Ovary (tissue), 9 donors: Measurements from ENCODE around the gene PP2D1. TPM values are rescaled to one million over a fixed set of nuclear protein-coding genes. Genes with fewer than 3 reads are reported as not detected.

Experiments used
- DNase-seq, 5 donors: peaks; one replicate each; pipeline ENCODE4 v3.0.0-alpha.2; 2019 to 2020
- H3K27ac ChIP-seq, 2 donors: fragments of 200-600 bp; one replicate each; pipeline versions ENCODE4 v1.5.1 to v1.8.0; 2019 to 2022
- H3K27me3 ChIP-seq: fragments of 200-600 bp; one replicate; pipeline ENCODE4 v1.8.0; 2022
- H3K36me3 ChIP-seq: fragments of 200-600 bp; sonication (generic); one replicate; pipeline ENCODE4 v1.5.1; 2019
- H3K4me1 ChIP-seq: one replicate; pipeline ENCODE4 v1.8.1; 2013; ENCODE audit warnings: mild to moderate bottlenecking, moderate library complexity; ENCODE audit not compliant: insufficient read depth
- H3K4me3 ChIP-seq: fragments of 200-600 bp; sonication (generic); one replicate; pipeline ENCODE4 v1.5.1; 2017
- H3K9me3 ChIP-seq, 2 donors: fragments of 200-600 bp in 1 of 2; sonication (generic) in 1 of 2; one replicate each; pipeline versions ENCODE4 v1.5.1 to v1.8.1; 2013 to 2019; ENCODE audit warnings: mild to moderate bottlenecking in 1 of 2, moderate library complexity in 1 of 2
- EP300 ChIP-seq: sonication (generic); formaldehyde crosslinking; IDR thresholded peaks from one replicate; pipeline ENCODE4 v1.6.1; 2017; ENCODE audit warnings: antibody characterized with exemption
- POLR2A ChIP-seq: fragments of 450-650 bp; IDR thresholded peaks from one replicate; pipeline ENCODE4 v1.6.1; 2017; ENCODE audit warnings: antibody characterized with exemption, mild to moderate bottlenecking, moderate library complexity
- WGBS, 3 donors: extraction: QIAGEN DNeasy Blood & Tissue Kit in 1 of 3; methylation state at CpG; one replicate each; pipeline versions ENCODE4 v1.1.5 to v1.1.7; 2013 to 2017; 5-methylcytosine and 5-hydroxymethylcytosine counted together
- intact Hi-C, 4 donors: fragments of 100-400 bp; cut with DNase I; formaldehyde crosslinking; loops; one replicate each; pipeline versions ENCODE4 v1.11.0 to v1.15.1; 2022 to 2023
- polyA plus RNA-seq, 2 donors: library from polyadenylated mRNA; stranded (reverse); fragments of 200-250 nt in 1 of 2; fragments of 350-450 nt in 1 of 2; fragmentation: Illumina TruSeq in 1 of 2; extraction: RNeasy Lipid Tissue Mini Kit (QIAGEN cat#74804) in 1 of 2; gene quantifications; one replicate each; pipeline ENCODE4 v1.2.3, GENCODE V29; 2013 to 2014
- total RNA-seq, 7 donors: library from RNA; depleted of rRNA in 2 of 7; stranded (reverse); fragments of >200 nt in 2 of 7; fragmentation: NEBNext Ultra II Directional in 3 of 7; extraction: Animal tissue kit (Norgen Biotek cat#: 25700) in 3 of 7; gene quantifications; one replicate each; pipeline versions ENCODE4 v1.1.0 to v1.2.4, GENCODE V29; 2016 to 2023
- TF ChIP-seq, protein P1 (sequence below), 3 donors: fragments of 450-650 bp in 2 of 3; fragments of 200-600 bp in 1 of 3; IDR thresholded peaks; one replicate each; pipeline versions ENCODE4 v1.5.1 to v1.8.0; 2016 to 2022; ENCODE audit warnings: antibody characterized with exemption in 3 of 3, mild to moderate bottlenecking in 1 of 3
- donor health status: DM: no; HTN: no; CAD: no; lungs with moderate emphysema.
- donor health status: DM: no; HTN: no; CAD: no.
- donor health status: Bipolar disorder and iron deficiency.
- donor health status: DM: yes; HTN: yes; CAD: no.
- donor health status: DM: no; HTN: no; CAD: no.
- donor health status: DM: yes; HTN: yes; CAD: no.

Gene PP2D1
- total and polyA plus RNA-seq, 9 donors = not detected

GRCh38 chr3:19947549-19948225 is 64.4 kb downstream of the PP2D1 start:
- no peaks in the 10 kb centered on the region for H3K9me3 ChIP-seq
- H3K36me3 ChIP-seq = no peaks in the 10 kb centered on the region
- TF ChIP-seq POLR2A (no peak), EP300 (no peak)
- TF ChIP-seq, protein P1, sequence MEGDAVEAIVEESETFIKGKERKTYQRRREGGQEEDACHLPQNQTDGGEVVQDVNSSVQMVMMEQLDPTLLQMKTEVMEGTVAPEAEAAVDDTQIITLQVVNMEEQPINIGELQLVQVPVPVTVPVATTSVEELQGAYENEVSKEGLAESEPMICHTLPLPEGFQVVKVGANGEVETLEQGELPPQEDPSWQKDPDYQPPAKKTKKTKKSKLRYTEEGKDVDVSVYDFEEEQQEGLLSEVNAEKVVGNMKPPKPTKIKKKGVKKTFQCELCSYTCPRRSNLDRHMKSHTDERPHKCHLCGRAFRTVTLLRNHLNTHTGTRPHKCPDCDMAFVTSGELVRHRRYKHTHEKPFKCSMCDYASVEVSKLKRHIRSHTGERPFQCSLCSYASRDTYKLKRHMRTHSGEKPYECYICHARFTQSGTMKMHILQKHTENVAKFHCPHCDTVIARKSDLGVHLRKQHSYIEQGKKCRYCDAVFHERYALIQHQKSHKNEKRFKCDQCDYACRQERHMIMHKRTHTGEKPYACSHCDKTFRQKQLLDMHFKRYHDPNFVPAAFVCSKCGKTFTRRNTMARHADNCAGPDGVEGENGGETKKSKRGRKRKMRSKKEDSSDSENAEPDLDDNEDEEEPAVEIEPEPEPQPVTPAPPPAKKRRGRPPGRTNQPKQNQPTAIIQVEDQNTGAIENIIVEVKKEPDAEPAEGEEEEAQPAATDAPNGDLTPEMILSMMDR (IDR thresholded peaks at IDR 0.05) = no peak
- peak overlapping the region; percentile 92 to 96 for H3K27ac ChIP-seq
- intact Hi-C loops = loop anchor here in 3 of 4 donors (1.0 to 10.0 kb wide), 4 partner anchors 87 to 237 kb away; partner anchors contain the start of genes KAT2B (in 2 of the 3) and SGO1 (in 1 of the 3)
- no peaks in the 10 kb centered on the region for H3K27me3 ChIP-seq
- peaks cover 4% of the 10 kb centered on the region for H3K4me1 ChIP-seq
- peak in 2 of 5 donors; percentile 41 to 53 for DNase-seq
- peak overlapping the region; percentile 94 for H3K4me3 ChIP-seq
- WGBS, 3 donors = 0 to 1% (median 1%) methylated on average over 16 to 30 of the region's 30 CpGs

DNA sequence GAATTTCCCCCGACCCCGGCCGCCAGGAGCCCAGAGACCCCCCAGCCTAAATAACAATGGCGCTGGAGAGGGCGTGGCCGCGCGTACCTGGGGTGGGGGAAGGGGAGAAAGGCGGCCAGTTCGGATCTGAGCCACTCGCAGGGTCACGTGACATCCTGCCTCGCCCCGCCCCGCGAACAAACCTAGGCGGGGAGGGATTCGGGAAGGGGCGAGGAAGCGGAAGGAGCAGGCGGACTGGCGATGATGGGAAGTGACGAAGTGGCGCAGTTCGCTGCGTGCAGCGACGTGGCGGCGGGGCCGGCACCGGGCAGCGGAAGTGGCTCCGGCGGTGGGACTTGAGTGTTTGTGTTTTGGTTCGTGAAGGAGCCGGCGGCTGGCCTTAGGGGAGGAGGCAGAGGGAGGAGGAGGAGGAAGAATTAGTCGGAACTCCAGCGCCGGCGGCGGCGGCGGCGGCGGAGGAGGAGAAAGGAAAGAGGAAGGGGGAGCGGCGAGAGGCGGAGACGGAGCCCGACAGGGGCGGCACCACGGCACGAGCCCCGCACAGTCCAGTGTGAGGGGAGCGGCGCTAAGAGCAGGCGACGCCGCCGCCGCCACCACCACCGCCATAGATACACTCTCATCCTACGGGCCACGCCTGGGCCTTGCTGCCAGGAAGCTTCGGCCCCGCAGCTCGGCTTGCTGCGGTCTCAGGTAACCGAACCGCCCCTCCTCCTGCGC is 65.1 kb downstream of the PP2D1 start, which contains the start of gene RAB5A:
Gene RAB5A (plus strand): TSS at position 266 of the 717 bp plus-strand sequence. CDS start 3,802 bp downstream, outside the sequence.
- Histone ChIP-seq H3K9me3 (no peaks in the 10 kb centered on the region), H3K27me3 (no peaks in the 10 kb centered on the region), H3K4me3 (peak within 1 kb of the TSS; percentile 94), H3K27ac (peak within 1 kb of the TSS; percentile 92 to 96), H3K4me1 (peaks cover 4% of the 10 kb centered on the region), H3K36me3 (no peaks in the 10 kb centered on the region)
- intact Hi-C loops = loop anchor here in 3 of 4 donors (1.0 to 10.0 kb wide), 4 partner anchors 88 to 238 kb away; partner anchors contain the start of genes KAT2B (in 2 of the 3) and SGO1 (in 1 of the 3)
- peak; percentile 97 to 98 (median 97) for DNase-seq
- 0 to 1% (median 1%) methylated on average over 64 to 73 of the region's 73 CpGs for WGBS, 3 donors
- TF ChIP-seq POLR2A = peak; percentile 93
- TF ChIP-seq, protein P1 (IDR thresholded peaks at IDR 0.05) = peak in 2 of 3 donors; percentile 2 to 18
- peak; percentile 93 for TF ChIP-seq EP300

DNA sequence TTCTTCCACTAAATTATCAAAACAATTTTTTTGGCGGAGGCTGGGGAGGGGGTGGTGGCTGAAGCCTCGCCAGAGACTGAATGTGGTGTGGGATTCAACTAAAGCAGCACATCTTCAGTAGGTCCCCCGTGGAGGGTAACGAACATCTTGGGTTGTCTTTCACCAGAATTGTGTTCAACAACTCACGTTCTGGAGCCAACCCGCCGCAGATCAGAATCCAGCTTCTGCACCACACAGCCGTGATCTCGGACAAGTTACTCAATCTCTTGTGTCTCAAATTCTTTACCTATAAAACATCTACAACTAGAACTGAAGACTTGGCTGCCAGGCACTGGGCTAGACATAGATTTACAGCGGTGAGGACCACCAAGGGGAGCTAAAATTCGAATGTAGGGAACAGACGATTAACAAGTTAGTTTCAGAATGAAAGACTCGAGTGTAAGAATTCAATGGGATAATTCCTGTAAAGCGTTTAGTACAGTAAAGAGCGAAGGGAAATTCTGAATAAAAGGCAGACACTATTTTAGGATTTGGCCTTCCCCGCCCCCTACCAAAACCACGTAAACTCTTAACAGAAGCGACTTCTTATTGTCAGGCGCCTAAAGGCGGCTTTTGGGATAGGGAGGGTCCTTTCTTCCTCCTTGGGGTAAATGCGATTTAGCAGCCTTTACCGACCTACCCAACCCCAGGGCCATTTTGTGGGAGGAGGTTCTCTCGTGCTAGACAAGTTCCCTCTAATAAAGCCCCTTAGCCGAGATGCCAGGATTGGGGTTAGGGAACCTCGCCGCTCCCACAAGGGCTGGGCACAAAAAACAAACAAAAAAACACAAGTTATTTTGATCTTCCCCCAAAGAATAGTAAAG is 65.9 kb downstream of the PP2D1 start:
- Histone ChIP-seq H3K27me3 (no peaks in the 10 kb centered on the region), H3K4me1 (peaks cover 4% of the 10 kb centered on the region), H3K4me3 (peak overlapping the region; percentile 94), H3K36me3 (no peaks in the 10 kb centered on the region), H3K27ac (peak overlapping the region; percentile 75 to 92), H3K9me3 (no peaks in the 10 kb centered on the region)
- 33 to 43% (median 34%) methylated on average over 26 of the region's 26 CpGs for WGBS, 3 donors
- peak in 4 of 5 donors; percentile 12 to 40 (median 31) for DNase-seq
- TF ChIP-seq, protein P1 (IDR thresholded peaks at IDR 0.05) = peak in 1 of 3 donors; percentile 21
- TF ChIP-seq POLR2A = no peak
- intact Hi-C loops = loop anchor here in 3 of 4 donors (5.0 to 10.0 kb wide), 3 partner anchors 89 to 239 kb away; partner anchors contain the start of genes KAT2B (in 1 of the 3) and SGO1 (in 1 of the 3)
